MM.1S (cell line): Measurements from ENCODE around the gene MKLN1.

Experiments used
- CTCF ChIP-seq: fragments of 300-600 bp; sonication (generic); IDR thresholded peaks from 2 replicates; pipeline ENCODE4 v1.5.1; 2016; ENCODE audit warnings: antibody characterized with exemption, low read length, mixed read lengths
- EZH2 ChIP-seq: fragments of 300-600 bp; sonication (generic); optimal IDR thresholded peaks from 2 replicates; pipeline ENCODE3; 2017; ENCODE audit warnings: low read depth, mild to moderate bottlenecking, antibody characterized with exemption, low read length, mixed read lengths

GRCh38 chr7:131384286-131384635, 56.6 kb downstream of the MKLN1 start:
- TF ChIP-seq EZH2 (no peak), CTCF (no peak)
